GM21529 (cell line): ENCODE results near the gene SLC25A44.

Experiments used
- ATAC-seq: cut with Tn5 transposase; IDR thresholded peaks from one replicate; pipeline ENCODE4 v1.9.1; 2021; ENCODE audit not compliant: unreplicated experiment

Gene SLC25A44

DNA sequence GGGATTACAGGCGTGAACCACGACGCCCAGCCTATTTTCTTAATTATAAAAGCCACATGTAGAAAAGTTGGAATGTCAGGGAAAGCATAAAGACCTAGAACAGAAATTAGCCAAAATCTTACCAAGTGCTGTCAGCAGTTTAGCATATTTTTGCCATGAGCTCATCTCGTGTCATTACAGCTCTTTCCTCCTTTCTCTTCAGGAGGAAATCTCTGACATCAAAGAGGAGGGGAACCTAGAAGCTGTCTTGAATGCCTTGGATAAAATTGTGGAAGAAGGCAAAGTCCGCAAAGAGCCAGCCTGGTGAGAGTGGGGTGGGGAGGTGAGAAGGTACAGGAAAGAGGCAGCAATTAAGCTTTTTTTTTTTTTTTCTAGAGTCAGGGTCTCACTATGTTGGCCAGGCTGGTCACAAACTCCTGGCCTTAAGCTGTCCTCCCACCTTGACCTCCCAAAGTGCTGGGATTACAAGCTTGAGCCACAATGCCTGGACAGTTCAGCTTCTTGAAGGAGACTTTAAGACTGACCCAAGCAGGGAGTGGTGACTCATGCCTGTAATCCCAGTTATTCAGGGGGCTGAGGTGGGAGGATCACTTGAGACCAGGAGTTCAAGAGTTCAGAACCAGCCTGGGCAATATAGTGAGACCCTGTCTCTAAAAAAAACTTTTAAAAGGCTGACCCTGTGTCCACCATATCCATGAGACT, 39.7 kb downstream of the SLC25A44 start:
- no peak for ATAC-seq

- ATAC-seq, result no peak
Observed at GRCh38 chr1:156236164-156236563, 42.3 kb downstream of the SLC25A44 start.

- no peak for ATAC-seq
Observed at GRCh38 chr1:156238248-156238647, 44.3 kb downstream of the SLC25A44 start.

- no peak for ATAC-seq
Observed at GRCh38 chr1:156241311-156241811, 47.5 kb downstream of the SLC25A44 start.

DNA sequence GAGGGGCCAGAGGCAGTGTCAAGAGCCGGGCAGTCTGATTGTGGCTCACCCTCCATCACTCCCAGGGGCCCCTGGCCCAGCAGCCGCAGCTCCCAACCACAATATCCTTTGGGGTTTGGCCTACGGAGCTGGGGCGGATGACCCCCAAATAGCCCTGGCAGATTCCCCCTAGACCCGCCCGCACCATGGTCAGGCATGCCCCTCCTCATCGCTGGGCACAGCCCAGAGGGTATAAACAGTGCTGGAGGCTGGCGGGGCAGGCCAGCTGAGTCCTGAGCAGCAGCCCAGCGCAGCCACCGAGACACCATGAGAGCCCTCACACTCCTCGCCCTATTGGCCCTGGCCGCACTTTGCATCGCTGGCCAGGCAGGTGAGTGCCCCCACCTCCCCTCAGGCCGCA, 48.0 kb downstream of the SLC25A44 start, which contains the start of gene BGLAP:
Gene BGLAP, plus strand, starts transcription at position 259 of the 400 bp plus-strand sequence. Its CDS starts 48 bp downstream, at position 307.
- no peak for ATAC-seq

- no peak for ATAC-seq
Observed at GRCh38 chr1:156242738-156243137, 48.8 kb downstream of the SLC25A44 start.

DNA sequence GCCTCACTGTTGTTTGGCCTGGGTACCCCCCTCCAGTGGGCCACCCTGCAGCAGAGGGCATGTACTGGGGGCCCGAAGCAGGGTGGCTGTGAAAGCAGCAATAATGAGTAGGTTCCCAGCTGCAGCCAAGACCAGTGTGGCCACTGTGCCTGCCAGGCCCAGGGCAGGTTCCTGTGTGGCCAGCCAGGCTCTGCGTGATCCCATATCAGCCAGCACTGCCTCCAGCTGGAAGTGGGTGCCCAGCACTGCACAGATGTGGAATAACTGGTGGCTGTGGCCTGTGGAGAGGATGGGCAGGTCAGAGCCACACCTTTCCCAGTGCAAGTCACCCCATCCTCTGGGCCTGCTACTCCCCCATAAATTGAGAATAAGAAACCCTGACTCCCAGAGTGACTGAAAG, 50.2 kb downstream of the SLC25A44 start:
- ATAC-seq, result no peak

DNA sequence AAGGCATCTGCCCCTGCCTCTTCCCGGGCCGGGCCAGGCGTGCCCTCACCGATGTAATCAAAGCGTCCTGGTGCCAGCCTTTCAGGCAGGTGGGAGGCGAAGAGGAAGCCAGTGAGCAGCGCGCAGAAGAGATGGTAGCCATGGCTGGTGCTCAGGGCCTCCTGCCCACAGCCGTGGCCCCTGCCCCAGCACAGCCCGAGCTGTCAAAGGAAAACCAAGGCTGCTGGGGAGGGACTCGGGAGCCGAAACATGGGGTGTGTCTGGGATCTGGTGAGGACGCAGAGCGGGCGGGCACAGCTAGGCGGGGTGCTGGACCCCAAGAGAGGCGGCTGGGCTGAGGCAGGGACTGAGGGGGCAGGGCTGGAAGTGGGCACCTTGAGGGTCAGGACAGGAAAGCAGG, 50.8 kb downstream of the SLC25A44 start:
- ATAC-seq, result no peak

- no peak for ATAC-seq
Observed at GRCh38 chr1:156245451-156246232, 51.7 kb downstream of the SLC25A44 start.

DNA sequence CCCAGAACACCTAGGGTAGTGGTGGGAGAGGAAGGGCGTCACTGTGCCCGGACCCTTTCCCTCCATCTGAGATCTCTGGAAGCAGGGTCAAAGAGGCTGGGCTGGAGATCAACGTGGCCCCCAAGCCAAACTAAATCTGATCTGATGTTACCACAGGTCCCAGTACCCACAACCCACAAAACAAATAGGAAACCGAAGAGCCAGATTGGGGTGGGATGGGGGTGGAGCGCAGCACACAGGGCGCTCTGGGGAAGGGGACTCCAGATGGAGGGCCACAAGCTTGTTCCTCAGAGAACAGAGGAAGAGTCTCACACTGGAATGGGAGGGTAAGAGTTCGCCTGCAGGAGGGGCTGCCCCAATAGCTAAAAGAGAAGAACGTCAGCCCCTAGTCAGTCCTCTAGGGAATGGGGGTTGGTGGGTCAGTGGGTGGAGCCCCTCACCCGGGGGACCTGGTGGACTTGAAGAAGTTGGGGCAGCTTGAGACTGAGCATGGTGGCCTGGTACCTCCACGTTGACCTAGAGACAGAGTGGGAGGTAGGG, 52.4 kb downstream of the SLC25A44 start:
- ATAC-seq, result no peak

GRCh38 chr1:156246781-156247459, 53.0 kb downstream of the SLC25A44 start:
- no peak for ATAC-seq

- no peak for ATAC-seq
Observed at GRCh38 chr1:156247460-156248322, 53.8 kb downstream of the SLC25A44 start, which contains the start of gene PAQR6. PAQR6 (minus strand) TSS chr1:156248056; CDS start chr1:156246731, 1,325 bp downstream.

- no peak for ATAC-seq
Observed at GRCh38 chr1:156248323-156248683, 54.4 kb downstream of the SLC25A44 start.

DNA sequence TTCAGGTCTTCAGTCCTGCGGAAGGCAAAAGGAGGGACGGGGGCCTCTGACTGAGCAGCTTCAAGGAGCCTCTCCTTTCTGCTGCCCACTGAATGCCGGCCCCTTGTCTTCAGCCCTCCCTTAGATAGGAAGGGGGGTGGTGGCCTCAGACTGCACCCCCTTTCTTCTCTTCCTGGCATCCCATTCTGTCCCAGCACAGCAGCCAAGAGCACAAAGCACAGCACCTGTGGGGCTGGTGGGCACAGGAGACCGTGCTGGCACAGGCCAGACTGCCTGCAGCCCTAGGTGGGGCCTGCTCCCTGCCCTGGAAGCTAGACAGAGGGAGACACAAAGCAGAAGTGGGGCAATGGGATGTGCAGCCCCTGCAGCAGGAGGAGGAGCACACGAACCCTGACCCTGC, 55.7 kb downstream of the SLC25A44 start:
- ATAC-seq, result no peak

- no peak for ATAC-seq
Observed at GRCh38 chr1:156251527-156251926, 57.6 kb downstream of the SLC25A44 start.

GRCh38 chr1:156253634-156254033, 59.7 kb downstream of the SLC25A44 start:
- no peak for ATAC-seq

- no peak for ATAC-seq
Observed at GRCh38 chr1:156257711-156258110, 63.8 kb downstream of the SLC25A44 start.

- ATAC-seq, result no peak
Observed at GRCh38 chr1:156258859-156259258, 65.0 kb downstream of the SLC25A44 start.

- no peak for ATAC-seq
Observed at GRCh38 chr1:156259805-156260204, 65.9 kb downstream of the SLC25A44 start.

GRCh38 chr1:156260896-156261295, 67.0 kb downstream of the SLC25A44 start:
- no peak for ATAC-seq
